Stimulated activated CD8-positive, alpha-beta memory T cell treated with anti-CD3 and anti-CD28 coated beads, Interleukin-4, amount 100 ng/mL, for 1 hour (primary cell): ENCODE data around the gene DRG1.
"Not testable (repeated sequence)": the region's sequence is repeated elsewhere in the genome, so short reads cannot be mapped to it uniquely, and the experiment has no call there.

ENCODE experiments used
- DNase-seq, 2 donors: peaks; one replicate each; pipeline ENCODE4 v3.0.0-alpha.2; 2020; ENCODE audit warnings: low read depth in 2 of 2, low spot score in 1 of 2

DRG1 gene

DNA sequence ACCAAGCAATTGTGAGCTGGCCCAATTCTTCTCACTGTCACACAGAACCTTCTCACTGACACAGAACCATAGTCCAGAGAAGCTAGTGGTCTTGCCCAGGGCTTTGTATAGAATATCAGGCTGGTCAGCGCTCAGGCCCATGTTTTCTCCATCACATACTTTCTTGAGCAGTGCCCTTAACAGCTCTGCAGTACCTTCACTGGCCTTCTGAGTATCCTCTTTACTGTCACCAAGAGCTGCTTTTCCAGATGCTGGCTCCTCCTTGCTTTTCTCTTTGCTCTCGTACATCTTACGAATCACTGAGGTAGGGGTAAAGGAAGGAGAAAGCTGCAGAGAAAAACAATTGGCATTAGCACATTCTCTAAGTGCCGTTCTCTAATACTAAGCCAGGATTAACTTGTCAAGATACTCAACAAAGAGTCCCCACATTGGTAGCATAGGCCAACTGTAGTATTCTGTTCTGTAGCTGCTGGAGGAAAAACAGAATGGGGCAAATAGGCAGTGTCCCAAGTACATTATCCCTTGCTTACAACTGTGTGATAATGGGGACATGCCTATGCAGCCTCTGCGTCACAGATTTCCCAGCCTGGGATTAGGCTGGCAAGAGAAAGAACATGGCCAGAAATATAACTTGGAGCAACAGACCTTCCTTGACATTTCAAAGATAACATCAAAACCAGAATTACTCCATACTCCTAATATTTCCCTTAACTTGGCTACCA lies 43.5 kb downstream of the DRG1 start:
- DNase-seq, result no peak

DNA sequence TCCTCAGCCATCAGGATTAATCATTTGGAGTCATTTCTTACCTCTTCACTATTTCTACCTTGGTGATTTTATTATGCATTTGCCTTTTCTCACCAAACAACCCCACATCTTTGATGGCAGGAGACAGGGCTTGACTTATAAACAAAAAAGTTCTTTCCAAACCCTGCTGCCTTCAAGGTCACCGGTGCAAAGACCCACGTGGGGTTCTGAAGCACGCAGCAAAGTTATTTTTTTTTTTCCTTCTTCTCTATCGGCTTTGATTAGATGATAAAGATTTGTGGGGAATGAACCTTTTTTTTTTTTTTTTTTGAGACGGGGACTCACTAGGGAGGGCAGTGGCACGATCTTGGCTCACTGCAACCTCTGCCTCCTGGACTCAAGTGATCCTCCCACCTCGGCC lies 44.1 kb downstream of the DRG1 start:
- no peak for DNase-seq

DNA sequence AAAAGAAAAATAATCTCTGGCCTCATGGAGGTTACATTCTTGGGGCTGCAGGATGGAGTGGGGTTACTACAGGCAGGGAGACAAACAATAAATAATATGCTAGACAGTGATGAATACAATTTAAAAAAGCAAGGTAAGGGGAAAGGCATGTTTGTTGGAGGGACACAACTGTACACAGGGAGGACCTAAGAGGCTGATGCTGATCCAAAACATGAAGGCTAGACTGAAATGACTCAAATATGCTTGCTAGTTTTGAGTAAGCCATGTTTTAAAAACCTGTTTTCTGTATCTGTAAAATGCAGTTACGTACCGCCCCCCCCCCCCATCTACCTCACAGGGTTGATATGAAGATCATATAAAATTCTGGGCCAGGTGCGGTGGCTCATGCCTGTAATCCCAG lies 46.2 kb downstream of the DRG1 start:
- DNase-seq, result no peak

DNA sequence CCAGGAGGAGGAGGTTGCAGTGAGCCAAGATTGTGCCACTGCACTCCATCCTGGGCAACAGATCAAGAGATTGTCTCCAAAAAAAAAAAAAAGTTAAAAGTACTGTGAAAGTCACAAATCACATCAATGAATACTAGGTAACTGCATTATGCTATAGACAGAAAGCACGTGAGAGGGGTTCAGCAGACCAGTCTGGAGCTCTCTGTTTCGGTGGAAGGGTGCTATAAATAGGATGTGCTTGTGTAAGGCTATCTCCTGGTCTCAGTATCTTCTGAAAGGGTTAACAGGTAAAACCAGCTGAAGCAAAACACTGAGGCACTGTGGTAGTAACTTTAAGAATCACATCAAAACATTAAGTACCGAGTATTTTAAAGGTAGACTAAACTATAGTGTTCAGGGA lies 46.8 kb downstream of the DRG1 start:
- DNase-seq, result no peak

DNA sequence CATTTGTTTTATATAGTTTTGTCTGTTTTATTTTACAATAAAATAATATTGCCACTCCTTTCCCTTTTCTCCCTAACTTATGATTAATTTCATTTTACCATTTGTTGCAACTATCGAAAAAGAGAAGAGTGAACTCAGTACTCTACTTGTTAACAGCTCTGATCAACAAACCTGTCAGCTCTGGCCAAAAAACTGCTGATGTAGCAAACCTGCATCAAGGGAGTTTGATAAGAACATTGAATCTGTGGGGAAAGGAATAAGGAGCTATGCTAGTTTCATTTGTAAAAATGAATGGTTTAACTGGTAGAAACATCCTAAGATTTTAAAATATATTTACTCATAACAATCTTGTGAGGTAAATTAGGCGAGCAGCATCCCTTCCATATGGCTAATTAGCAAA lies 47.4 kb downstream of the DRG1 start:
- no peak for DNase-seq

DNA sequence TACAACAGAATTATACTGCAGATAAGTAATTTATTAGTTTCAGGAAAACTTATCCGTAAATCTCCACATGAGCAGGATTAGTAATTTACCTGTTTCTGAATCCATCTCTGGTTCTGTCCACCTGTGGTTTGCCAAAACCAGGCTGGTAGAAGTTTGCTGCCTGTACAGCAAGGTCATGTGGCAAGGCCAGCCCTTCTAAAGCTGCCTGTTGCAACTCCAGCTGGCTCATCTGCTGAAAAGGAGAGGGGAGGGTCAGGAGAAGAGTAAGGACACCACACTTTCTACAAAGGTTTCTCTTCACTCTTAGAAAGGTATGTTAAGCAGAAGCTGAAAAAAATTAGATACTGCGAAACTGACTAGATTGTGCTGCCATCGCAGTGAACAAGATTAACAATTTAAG lies 47.9 kb downstream of the DRG1 start:
- DNase-seq, result no peak

DNA sequence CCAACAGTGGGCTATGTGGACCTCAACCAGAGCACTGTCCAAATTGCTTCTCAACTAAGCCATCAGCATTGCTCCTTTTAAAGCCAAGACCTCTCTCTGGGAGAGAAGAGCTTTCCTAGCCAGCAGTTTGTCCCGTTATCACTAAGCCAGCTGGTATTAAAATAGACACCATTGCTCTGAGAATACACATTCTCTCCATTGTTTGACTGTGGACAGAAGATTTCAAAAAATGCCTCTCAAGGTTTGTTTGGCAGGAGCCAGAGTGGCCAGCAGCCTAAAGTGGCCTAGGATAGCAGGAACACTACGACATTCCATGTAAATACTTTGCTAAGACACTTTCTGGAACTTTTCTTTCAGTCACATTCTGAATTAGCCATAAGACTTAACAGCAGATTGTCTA lies 49.0 kb downstream of the DRG1 start:
- DNase-seq, result no peak

DNA sequence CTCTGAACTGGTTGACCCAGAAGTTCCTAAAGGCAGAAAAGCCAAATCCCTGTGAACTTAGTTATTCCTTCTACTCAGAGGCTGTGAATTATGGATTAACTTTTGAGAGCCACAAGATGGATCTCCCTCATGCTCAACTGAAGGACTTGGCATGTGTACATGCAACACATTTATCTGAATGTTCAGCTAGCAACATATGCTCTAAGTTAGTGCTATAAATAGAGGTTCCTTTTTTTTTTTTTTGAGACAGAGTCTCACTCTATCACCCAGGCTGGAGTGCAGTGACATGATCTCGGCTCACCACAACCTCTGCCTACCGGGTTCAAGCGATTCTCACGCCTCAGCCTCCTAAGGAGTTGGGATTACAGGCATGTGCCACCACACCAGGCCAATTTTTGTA lies 50.1 kb downstream of the DRG1 start:
- no peak for DNase-seq

DNA sequence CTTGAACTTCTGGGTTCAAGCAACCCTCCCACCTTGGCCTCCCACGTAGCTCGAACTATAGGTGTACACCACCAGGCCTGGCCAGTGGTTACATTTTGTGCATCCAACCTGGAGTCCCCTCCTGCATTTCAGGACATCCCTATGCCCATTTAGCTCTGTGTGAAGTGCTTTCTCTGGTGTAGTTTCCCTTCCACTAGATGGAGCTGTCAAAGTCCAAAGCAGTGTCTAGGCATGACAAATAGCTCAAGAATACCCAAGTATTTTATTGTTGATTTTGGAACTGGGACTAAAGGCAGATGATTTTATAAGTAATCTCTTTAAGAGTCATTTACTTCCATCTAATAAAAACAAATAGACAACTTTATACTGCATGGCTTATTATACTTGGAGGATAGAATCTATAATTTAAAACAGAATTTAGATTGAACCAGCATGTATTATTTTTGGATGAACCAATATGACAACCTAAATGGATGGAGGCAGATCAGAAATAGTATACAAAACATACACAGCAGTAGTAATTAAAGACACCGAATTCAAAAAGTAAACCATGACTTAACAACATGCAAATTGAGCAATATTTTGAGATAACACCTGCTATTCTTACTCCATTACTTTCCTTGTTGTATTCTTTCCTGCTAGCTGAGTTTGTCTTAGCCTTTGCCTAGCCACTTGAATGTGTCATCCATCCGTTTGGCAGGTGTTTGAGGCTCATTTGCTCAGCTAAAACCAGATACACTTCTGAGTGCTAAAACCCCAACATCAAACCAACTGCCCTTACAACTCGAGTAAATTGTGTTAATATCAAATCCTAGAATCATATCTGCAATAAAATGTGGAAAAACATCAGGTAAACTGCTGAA lies 52.5 kb downstream of the DRG1 start:
- no peak for DNase-seq

DNA sequence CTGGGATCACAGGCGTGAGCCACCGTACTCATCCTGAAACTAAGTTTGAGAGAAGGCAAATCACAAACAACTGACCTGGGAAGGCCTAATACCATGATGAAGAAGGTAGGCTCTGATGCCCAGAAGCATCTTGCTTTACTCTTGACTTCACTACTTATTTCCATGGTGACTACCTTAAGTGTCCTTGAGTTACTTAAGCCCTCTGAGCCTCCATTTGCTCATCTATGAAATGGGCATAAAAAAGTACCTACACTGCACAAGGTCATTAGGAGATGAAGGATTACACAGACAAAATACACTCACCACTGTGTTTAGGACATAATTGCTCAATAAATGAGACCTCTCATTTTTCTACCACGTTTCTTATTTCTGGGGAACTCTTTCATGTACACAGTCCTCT lies 62.3 kb downstream of the DRG1 start:
- no peak for DNase-seq

DNA sequence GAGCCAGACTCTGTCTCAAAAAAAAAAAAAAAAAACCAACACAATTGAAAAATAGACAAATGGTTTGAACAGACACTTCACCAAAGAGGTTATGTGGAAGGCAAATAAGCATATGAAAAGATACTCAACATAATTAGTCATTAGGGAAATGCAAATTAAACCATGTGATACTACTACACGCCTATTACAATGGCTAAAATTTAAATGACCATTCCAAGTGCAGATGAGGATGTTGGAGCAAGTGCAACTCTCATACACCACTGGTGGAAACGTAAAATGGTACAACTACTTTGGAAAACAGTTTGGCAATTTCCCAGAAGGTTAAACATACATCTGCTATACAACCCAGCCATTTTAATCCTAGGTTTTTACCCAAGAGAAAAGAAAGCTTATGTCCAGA lies 65.9 kb downstream of the DRG1 start:
- DNase-seq, result no peak

DNA sequence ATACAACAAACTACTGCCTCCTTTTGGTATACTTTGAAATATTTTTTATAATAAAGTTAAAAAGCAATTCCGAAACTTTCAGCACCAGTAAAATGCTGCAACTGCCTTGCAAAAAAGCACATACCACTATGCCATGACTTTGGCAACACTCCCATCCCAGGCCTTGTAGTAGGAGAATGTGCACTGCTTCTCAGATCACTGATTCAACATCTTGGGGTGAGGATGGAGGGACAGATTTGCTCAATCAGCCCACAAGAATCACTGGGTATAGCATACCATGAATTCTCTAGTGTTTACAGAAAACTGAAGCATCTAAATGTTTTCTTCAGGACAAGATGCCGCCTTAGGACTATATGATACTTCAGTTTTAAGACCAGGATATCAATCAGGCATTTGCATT lies 75.3 kb downstream of the DRG1 start:
- no peak for DNase-seq

DNA sequence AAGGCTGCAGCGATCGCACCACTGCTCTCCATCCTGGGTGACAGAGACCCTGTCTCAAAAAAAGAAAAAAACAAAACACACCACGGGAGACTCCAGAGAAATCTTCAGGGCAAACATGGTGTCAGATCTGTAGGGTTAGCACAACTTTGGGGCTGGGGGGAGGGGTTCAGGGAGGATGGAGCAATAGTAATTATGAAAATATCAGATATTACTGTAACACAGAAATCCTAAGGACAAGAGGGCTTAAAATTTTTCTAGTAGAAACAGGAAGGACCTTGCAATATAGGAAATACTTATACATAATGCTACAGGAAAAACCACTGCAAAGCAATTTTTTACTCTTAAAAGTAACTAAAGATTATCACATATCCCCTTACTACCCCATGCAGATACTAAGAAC lies 76.4 kb downstream of the DRG1 start:
- DNase-seq, result no peak

DNA sequence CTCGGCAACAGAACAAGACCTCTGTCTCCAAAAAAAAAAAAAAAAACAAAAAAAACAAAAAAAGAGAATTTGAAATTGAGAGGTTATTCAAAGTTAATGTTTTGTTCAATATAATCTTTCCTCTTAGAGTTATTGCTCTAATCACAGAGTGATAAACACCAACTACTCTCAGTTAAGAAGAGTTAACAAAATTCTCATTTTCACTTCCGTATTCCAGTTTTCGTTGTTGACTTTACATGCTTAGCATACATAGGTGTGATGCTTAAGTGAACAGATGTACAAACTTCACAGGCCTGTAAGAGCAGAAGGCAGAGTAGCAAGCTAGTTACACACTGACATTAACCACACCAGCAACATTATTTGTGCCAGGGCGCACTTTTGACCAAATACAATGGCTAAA lies 77.9 kb downstream of the DRG1 start:
- no peak for DNase-seq

DNA sequence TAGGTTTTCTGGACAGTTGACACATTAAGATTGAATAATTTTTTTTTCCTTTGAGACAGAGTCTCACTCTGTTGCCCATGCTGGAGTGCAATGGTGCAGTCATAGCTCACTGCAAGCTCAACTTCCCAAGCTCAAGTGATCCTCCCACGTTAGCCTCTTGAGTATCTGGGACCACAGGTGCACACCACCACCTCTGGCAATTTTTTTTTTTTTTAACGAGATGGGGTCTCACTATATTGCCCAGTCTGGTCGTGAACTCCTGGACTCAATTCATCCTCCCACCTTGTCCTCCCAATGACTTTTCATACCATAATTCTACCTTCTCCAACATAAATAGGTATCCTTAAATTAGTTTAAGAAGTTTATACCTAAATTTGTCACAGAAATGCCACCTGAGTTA lies 81.7 kb downstream of the DRG1 start:
- no peak for DNase-seq

DNA sequence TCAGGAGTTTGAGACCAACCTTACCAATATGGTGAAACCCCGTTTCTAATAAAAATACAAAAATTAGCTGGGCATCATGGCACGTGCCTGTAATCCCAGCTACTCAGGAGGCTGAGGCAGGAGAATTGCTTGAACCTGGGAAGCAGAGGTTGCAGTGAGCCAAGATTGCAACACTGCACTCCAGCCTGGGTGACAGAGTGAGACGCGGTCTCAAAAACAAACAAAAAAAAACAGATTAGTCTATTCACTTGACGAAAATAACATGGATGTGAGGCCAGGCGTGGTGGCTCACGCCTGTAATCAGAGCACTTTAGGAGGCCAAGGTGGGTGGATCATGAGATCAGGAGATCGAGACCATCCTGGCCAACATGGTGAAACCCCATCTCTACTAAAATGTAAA lies 83.1 kb downstream of the DRG1 start:
- not testable (repeated sequence) for DNase-seq
